ENCODE data around the gene TEK. TPM values are rescaled to one million over a fixed set of nuclear protein-coding genes. Genes with fewer than 3 reads are reported as not detected.
"Not testable (repeated sequence)": the region's sequence is repeated elsewhere in the genome, so short reads cannot be mapped to it uniquely, and the experiment has no call there.

TEK gene
- total and polyA plus RNA-seq, 2 donors (not counting 1 experiment from before 2014, with no cell fraction given): not detected

DNA sequence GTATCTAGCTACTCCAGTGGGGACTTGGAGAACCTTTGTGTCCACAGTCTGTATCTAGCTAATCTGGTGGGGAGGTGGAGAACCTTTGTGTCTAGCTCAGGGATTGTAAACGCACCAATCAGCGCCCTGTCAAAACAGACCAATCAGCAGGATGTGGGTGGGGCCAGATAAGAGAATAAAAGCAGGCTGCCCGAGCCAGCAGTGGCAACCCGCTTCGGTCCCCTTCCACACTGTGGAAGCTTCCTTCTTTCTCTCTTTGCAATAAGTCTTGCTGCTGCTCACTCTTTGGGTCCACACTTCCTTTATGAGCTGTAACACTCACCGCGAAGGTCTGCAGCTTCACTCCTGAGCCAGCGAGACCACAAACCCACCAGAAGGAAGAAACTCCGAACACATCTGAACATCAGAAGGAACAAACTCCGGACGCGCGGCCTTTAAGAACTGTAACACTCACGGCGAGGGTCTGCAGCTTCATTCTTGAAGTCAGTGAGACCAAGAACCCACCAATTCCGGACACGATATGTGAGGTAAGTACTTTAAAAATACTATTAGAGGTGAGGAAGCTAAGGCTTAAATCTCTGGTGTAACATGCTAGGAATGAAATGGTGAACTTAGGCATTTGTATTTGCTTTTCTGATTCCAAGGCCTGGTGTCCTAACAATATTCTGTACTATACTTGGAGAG lies 15.5 kb upstream of the TEK start:
- H3K27ac ChIP-seq (ENCODE audit: low read length in 2 of 2); POLR2A ChIA-PET; H3K9me3 Mint-ChIP-seq (ENCODE audit: insufficient read depth); H3K9me3 ChIP-seq (ENCODE audit: control extremely low read depth in 1 of 3, control insufficient read depth in 2 of 3, insufficient read depth in 1 of 3, low read length in 2 of 3); H2AFZ ChIP-seq (ENCODE audit: insufficient read depth, low read depth, low read length, poor library complexity, severe bottlenecking); H3K27ac Mint-ChIP-seq; H3K4me2 ChIP-seq (replicated peaks; ENCODE audit: low read depth, low read length, poor library complexity, severe bottlenecking); H4K20me1 ChIP-seq (ENCODE audit: control insufficient read depth, insufficient read depth, low read length, poor library complexity, severe bottlenecking); H3K79me2 ChIP-seq (ENCODE audit: control insufficient read depth, insufficient read depth, low read length); H3K4me3 Mint-ChIP-seq; H3K27me3 ChIP-seq (replicated peaks in 1 of 4; ENCODE audit: control extremely low read depth in 1 of 4, control insufficient read depth in 3 of 4, insufficient read depth in 4 of 4, low read length in 3 of 4); H3K4me1 Mint-ChIP-seq; DNase-seq; intact Hi-C loops (cut with micrococcal nuclease); H3K4me1 ChIP-seq (ENCODE audit: control insufficient read depth in 2 of 2, insufficient read depth in 2 of 2, low read length in 2 of 2); H3K4me3 ChIP-seq (ENCODE audit: control extremely low read depth in 1 of 5, extremely low read depth in 1 of 5, insufficient read depth in 1 of 5, low read depth in 2 of 5, low read length in 4 of 5); H3K36me3 ChIP-seq (replicated peaks in 1 of 2; ENCODE audit: control extremely low read depth in 1 of 2, control insufficient read depth in 1 of 2, extremely low read depth in 1 of 2, insufficient read depth in 2 of 2, low read length in 1 of 2); H3K9ac ChIP-seq (ENCODE audit: low read length); CTCF ChIA-PET; ATAC-seq (ENCODE audit: low read depth): not testable (repeated sequence)
- WGBS (ENCODE audit: insufficient coverage): 6% methylated on average over 14 of the region's 17 CpGs
- H3K27me3 Mint-ChIP-seq: peaks cover 15% of the 10 kb centered on the region

DNA sequence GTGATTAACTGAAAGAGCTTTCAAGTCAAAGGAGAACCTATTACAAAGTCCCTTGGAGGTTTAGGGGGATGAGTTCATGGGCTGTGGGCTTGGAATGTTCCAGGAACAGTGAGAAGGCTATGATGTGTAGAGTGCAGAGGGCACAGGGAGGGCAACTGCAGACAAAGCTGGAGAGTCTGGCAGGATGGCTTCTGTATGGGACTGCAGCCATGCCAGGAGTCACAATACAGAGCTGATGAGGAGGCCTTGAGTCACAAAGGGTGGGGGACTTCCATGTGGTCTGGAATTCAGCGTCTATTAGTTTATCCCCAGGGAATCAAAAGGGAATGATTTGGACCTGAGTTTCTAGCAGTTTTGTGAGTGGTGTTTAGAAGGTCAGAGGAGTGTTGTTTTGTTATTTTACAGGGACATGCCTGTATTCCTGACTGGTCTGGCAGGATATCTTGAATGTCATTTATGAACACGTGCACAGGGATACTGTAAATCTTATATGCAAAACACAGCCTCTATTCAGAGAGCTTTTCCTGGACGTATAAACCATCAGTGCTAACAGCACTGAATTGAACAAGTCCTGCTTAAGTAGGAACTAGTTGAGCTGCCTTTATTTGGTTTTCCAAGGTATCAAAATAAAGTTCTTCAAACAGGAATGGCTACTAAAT lies 14.3 kb upstream of the TEK start:
- Histone ChIP-seq H2AFZ (ENCODE audit: insufficient read depth, low read depth, low read length, poor library complexity, severe bottlenecking) (no peak overlapping the region), H3K27ac (ENCODE audit: low read length in 2 of 2) (no peak overlapping the region), H3K9ac (ENCODE audit: low read length) (no peak overlapping the region), H3K27me3 (replicated peaks in 1 of 4; ENCODE audit: control extremely low read depth in 1 of 4, control insufficient read depth in 3 of 4, insufficient read depth in 4 of 4, low read length in 3 of 4) (no peaks in the 10 kb centered on the region), H3K4me1 (ENCODE audit: control insufficient read depth in 2 of 2, insufficient read depth in 2 of 2, low read length in 2 of 2) (no peaks in the 10 kb centered on the region), H3K9me3 (ENCODE audit: control extremely low read depth in 1 of 3, control insufficient read depth in 2 of 3, insufficient read depth in 1 of 3, low read length in 2 of 3) (no peaks in the 10 kb centered on the region), H3K79me2 (ENCODE audit: control insufficient read depth, insufficient read depth, low read length) (no peaks in the 10 kb centered on the region), H3K4me2 (replicated peaks; ENCODE audit: low read depth, low read length, poor library complexity, severe bottlenecking) (no peak overlapping the region), H3K4me3 (ENCODE audit: control extremely low read depth in 1 of 5, extremely low read depth in 1 of 5, insufficient read depth in 1 of 5, low read depth in 2 of 5, low read length in 4 of 5) (no peak overlapping the region), H3K36me3 (replicated peaks in 1 of 2; ENCODE audit: control extremely low read depth in 1 of 2, control insufficient read depth in 1 of 2, extremely low read depth in 1 of 2, insufficient read depth in 2 of 2, low read length in 1 of 2) (no peaks in the 10 kb centered on the region), H4K20me1 (ENCODE audit: control insufficient read depth, insufficient read depth, low read length, poor library complexity, severe bottlenecking) (no peaks in the 10 kb centered on the region)
- intact Hi-C loops (cut with micrococcal nuclease): no loop called here
- 65% methylated on average over 1 of the region's 3 CpGs for WGBS (ENCODE audit: insufficient coverage)
- CTCF ChIA-PET: no interaction called here
- no peak for ATAC-seq (ENCODE audit: low read depth)
- Mint-ChIP-seq H3K27ac (no peak overlapping the region), H3K4me3 (no peak overlapping the region), H3K27me3 (peaks cover 15% of the 10 kb centered on the region), H3K9me3 (ENCODE audit: insufficient read depth) (no peaks in the 10 kb centered on the region), H3K4me1 (no peaks in the 10 kb centered on the region)
- TF ChIP-seq EZH2 (IDR thresholded peaks at IDR 0.05; ENCODE audit: borderline replicate concordance, insufficient read depth, low read depth, low read length, poor library complexity, severe bottlenecking): no peak
- TF ChIP-seq, protein P1, sequence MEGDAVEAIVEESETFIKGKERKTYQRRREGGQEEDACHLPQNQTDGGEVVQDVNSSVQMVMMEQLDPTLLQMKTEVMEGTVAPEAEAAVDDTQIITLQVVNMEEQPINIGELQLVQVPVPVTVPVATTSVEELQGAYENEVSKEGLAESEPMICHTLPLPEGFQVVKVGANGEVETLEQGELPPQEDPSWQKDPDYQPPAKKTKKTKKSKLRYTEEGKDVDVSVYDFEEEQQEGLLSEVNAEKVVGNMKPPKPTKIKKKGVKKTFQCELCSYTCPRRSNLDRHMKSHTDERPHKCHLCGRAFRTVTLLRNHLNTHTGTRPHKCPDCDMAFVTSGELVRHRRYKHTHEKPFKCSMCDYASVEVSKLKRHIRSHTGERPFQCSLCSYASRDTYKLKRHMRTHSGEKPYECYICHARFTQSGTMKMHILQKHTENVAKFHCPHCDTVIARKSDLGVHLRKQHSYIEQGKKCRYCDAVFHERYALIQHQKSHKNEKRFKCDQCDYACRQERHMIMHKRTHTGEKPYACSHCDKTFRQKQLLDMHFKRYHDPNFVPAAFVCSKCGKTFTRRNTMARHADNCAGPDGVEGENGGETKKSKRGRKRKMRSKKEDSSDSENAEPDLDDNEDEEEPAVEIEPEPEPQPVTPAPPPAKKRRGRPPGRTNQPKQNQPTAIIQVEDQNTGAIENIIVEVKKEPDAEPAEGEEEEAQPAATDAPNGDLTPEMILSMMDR (IDR thresholded peaks at IDR 0.05): no peak
- no peak for DNase-seq
- POLR2A ChIA-PET: no interaction called here
